ENCODE measurements around the gene AADACL2. TPM values are rescaled to one million over a fixed set of nuclear protein-coding genes. Genes with fewer than 3 reads are reported as not detected.

Gene AADACL2
- total RNA-seq, 1 experiment from 2014 or later = not detected

GRCh38 chr3:151800431-151800830 lies 66.7 kb downstream of the AADACL2 start:
- no TSS peak for BruUV-seq (replicated peaks)

GRCh38 chr3:151804267-151804666 lies 70.5 kb downstream of the AADACL2 start:
- no peak overlapping the region for H3K4me3 ChIP-seq (ENCODE audit: low read depth, low read length)
- POLR2A ChIA-PET = no interaction called here
- no peak for DNase-seq
- CTCF ChIA-PET = no interaction called here
- peaks cover 25% of the 10 kb centered on the region for H3K9me3 Mint-ChIP-seq (ENCODE audit: unreplicated experiment)
- no peaks in the 10 kb centered on the region for H3K4me1 ChIP-seq
- no peak overlapping the region for H3K4me3 Mint-ChIP-seq (ENCODE audit: unreplicated experiment)
- H3K27ac Mint-ChIP-seq (ENCODE audit: unreplicated experiment) = no peak overlapping the region
- H3K4me1 Mint-ChIP-seq (ENCODE audit: low read depth, unreplicated experiment) = no peaks in the 10 kb centered on the region
- no peaks in the 10 kb centered on the region for H3K27me3 ChIP-seq (replicated peaks; ENCODE audit: control insufficient read depth, insufficient read depth, low read length)
- TF ChIP-seq CTCF (IDR thresholded peaks at IDR 0.05; ENCODE audit: insufficient read depth in 1 of 2, low read depth in 1 of 2, low read length in 1 of 2, severe bottlenecking in 1 of 2, unreplicated experiment in 1 of 2) = no peak
- H3K36me3 Mint-ChIP-seq (ENCODE audit: insufficient read depth, unreplicated experiment) = no peaks in the 10 kb centered on the region
- H3K36me3 ChIP-seq (ENCODE audit: control insufficient read depth, insufficient read depth, low read length) = no peaks in the 10 kb centered on the region
- H3K9me3 ChIP-seq = no peaks in the 10 kb centered on the region
- intact Hi-C loops (cut with micrococcal nuclease; ENCODE audit: unreplicated experiment) = no loop called here
- H3K27me3 Mint-ChIP-seq (ENCODE audit: insufficient read depth, unreplicated experiment) = no peaks in the 10 kb centered on the region
- no TSS peak for BruUV-seq (replicated peaks)

More at GRCh38 chr3:151800431-151800830, 66.7 kb downstream of the AADACL2 start:
- Histone ChIP-seq H3K4me1 (no peaks in the 10 kb centered on the region), H3K9me3 (no peaks in the 10 kb centered on the region), H3K36me3 (ENCODE audit: control insufficient read depth, insufficient read depth, low read length) (no peaks in the 10 kb centered on the region), H3K27me3 (replicated peaks; ENCODE audit: control insufficient read depth, insufficient read depth, low read length) (no peaks in the 10 kb centered on the region), H3K4me3 (ENCODE audit: low read depth, low read length) (no peak overlapping the region)
- Mint-ChIP-seq H3K4me3 (ENCODE audit: unreplicated experiment) (no peak overlapping the region), H3K27me3 (ENCODE audit: insufficient read depth, unreplicated experiment) (no peaks in the 10 kb centered on the region), H3K9me3 (ENCODE audit: unreplicated experiment) (no peaks in the 10 kb centered on the region), H3K36me3 (ENCODE audit: insufficient read depth, unreplicated experiment) (no peaks in the 10 kb centered on the region), H3K27ac (ENCODE audit: unreplicated experiment) (no peak overlapping the region), H3K4me1 (ENCODE audit: low read depth, unreplicated experiment) (no peaks in the 10 kb centered on the region)
- no peak for DNase-seq
- TF ChIP-seq CTCF (IDR thresholded peaks at IDR 0.05; ENCODE audit: insufficient read depth in 1 of 2, low read depth in 1 of 2, low read length in 1 of 2, severe bottlenecking in 1 of 2, unreplicated experiment in 1 of 2) = no peak
- CTCF ChIA-PET = no interaction called here
- POLR2A ChIA-PET = no interaction called here
- intact Hi-C loops (cut with micrococcal nuclease; ENCODE audit: unreplicated experiment) = no loop called here

GRCh38 chr3:151806838-151807237 lies 73.1 kb downstream of the AADACL2 start:
- ChIA-PET POLR2A (no interaction called here), CTCF (no interaction called here)
- Histone ChIP-seq H3K9me3 (no peaks in the 10 kb centered on the region), H3K27me3 (replicated peaks; ENCODE audit: control insufficient read depth, insufficient read depth, low read length) (no peaks in the 10 kb centered on the region), H3K36me3 (ENCODE audit: control insufficient read depth, insufficient read depth, low read length) (no peaks in the 10 kb centered on the region), H3K4me1 (no peaks in the 10 kb centered on the region), H3K4me3 (ENCODE audit: low read depth, low read length) (no peak overlapping the region)
- no peaks in the 10 kb centered on the region for H3K4me1 Mint-ChIP-seq (ENCODE audit: low read depth, unreplicated experiment)
- intact Hi-C loops (cut with micrococcal nuclease; ENCODE audit: unreplicated experiment) = no loop called here
- DNase-seq = no peak
- H3K4me3 Mint-ChIP-seq (ENCODE audit: unreplicated experiment) = no peak overlapping the region
- no peak overlapping the region for H3K27ac Mint-ChIP-seq (ENCODE audit: unreplicated experiment)
- H3K27me3 Mint-ChIP-seq (ENCODE audit: insufficient read depth, unreplicated experiment) = no peaks in the 10 kb centered on the region
- TF ChIP-seq CTCF (IDR thresholded peaks at IDR 0.05; ENCODE audit: insufficient read depth in 1 of 2, low read depth in 1 of 2, low read length in 1 of 2, severe bottlenecking in 1 of 2, unreplicated experiment in 1 of 2) = no peak
- no peaks in the 10 kb centered on the region for H3K36me3 Mint-ChIP-seq (ENCODE audit: insufficient read depth, unreplicated experiment)
- no TSS peak for BruUV-seq (replicated peaks)
- H3K9me3 Mint-ChIP-seq (ENCODE audit: unreplicated experiment) = peaks cover 25% of the 10 kb centered on the region

Other genes starting within 250 kb of the AADACL2 start
- gene AADAC, start 80.2 kb downstream of the AADACL2 start, total RNA-seq (2022) = 0.57 and 1.1 TPM in 2 replicates
- not detected in 2 replicates for gene SUCNR1, start 139.7 kb downstream of the AADACL2 start, total RNA-seq (2022)